HG03354 (cell line): Measurements from ENCODE around the gene PLAAT2.
"Not testable (repeated sequence)": the region's sequence is repeated elsewhere in the genome, so short reads cannot be mapped to it uniquely, and the experiment has no call there.

Source experiments
- ATAC-seq: cut with Tn5 transposase; IDR thresholded peaks from one replicate; pipeline ENCODE4 v1.9.1; 2021; ENCODE audit warnings: mild to moderate bottlenecking; ENCODE audit not compliant: unreplicated experiment, poor library complexity, severe bottlenecking

The PLAAT2 gene

GRCh38 chr11:63563201-63564055 is at the start of gene PLAAT2:
Gene PLAAT2, minus strand, starts transcription at chr11:63563379. Its CDS starts 55 bp downstream, at chr11:63563324.
- ATAC-seq, result no peak

- no peak for ATAC-seq
Observed at GRCh38 chr11:63612181-63612580, 49.0 kb upstream of the PLAAT2 start.

DNA sequence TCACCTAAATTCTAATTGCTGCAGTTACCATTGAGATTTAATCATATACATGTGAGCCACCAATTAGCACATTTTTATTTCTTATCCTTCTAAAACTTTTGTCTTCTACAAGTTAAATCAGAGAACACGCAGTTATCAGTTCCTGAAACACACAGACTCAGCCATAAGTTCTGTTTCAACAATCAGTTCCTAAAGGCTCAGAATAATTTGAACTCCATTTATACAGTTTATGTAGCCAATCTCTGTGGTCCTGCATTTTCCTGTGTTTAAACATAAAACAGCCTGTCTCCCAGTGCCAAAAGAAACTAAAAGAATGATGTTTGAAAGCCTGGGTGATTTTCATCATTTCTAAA is 48.2 kb upstream of the PLAAT2 start:
- ATAC-seq, result no peak

GRCh38 chr11:63610604-63611394 is 47.6 kb upstream of the PLAAT2 start:
- no peak for ATAC-seq

DNA sequence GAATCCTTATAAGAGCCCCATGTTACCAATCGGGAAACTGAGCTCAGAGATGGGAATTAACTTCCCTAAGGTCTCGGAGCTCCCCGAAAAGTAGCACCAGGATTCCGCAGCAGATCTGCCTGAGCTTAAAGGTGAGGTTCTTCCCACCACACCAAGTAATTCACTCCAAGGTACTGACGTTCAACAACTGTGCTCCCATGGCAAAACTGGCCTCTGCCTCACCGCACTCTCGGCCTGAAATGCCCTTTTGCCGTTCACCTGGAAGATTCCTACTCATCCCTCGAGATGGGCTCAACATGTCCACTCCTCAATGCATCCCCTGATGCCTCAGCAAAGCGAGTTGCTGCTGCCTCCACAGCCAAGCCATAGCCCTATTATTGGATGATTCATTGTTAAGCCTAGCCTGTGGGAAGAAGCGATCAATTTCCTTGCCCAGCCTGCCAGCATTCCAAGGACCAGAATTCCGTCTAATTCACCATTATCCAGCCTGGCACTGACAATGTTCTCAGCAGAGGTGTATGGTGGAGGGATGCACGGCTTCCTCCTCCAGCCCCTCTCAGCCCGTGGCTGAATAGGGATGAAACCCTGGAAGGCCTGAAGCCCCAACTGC is 46.9 kb upstream of the PLAAT2 start:
- no peak for ATAC-seq

DNA sequence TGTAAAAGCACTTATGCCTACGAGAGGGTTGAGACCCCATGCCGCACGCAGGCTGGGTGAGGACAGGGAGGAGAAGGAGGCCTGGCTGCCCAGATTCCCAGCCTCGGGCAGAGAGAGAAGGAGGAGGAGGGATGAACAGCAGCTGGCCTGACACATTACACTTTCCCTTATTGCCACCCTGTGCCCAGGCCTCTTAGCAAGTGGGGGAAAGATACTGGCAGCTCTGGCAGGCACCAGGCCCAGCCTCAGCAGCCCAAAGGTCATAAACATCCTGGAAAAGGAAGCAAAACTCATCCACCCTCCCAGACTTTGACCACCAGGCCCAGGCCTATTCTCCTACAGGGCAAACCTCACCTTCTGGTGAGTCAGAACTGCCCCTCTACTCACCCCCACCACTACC is 46.4 kb upstream of the PLAAT2 start:
- no peak for ATAC-seq

DNA sequence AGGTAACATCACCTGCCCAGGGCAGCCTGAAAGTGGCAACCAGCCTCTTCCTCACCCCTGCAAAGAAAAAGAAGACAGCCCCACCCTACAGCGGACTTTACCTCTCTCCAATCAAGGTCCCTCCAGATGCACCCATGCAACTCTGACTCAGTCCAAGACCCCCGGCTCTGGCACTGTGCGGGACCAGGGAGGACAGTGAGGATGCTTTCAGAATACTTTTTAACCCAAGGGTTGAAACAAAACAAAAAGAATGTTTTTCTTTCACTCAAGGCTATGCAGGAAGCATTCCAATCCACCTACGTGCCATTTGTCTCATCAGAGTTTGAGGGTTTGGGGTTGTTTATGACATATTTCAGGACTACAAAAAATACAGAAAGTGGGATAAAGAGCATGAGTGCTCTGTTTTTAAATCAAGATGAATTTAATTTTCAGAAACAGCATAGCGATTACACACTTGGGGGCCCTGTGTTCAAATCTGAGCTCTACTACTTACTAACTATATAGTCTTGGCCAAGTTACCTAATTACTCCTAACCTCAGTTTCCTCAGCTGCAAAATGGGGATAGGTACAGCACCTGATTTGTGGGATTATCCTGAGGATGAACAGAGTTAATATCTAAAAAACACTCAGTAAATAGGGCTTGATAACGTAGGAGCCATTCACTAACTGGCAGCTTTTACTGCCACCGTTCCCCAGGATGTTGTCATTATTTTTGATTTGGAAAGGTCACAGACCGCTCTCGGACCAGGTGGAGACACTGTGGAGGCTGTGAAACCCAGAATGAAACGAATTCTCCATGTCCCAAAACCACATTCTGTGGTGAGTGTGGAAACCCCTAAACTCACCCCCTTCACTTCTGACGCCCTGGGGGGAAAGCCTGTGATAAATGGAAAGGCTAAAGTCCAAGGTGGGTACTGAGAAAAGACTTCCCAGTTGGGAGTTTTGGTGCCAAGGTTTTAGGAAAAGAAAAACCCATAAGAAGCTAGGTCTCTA is 45.5 kb upstream of the PLAAT2 start:
- no peak for ATAC-seq

- ATAC-seq, result no peak
Observed at GRCh38 chr11:63603180-63603518, 40.0 kb upstream of the PLAAT2 start.

GRCh38 chr11:63602290-63603179 is 39.4 kb upstream of the PLAAT2 start:
- ATAC-seq, result not testable (repeated sequence)

DNA sequence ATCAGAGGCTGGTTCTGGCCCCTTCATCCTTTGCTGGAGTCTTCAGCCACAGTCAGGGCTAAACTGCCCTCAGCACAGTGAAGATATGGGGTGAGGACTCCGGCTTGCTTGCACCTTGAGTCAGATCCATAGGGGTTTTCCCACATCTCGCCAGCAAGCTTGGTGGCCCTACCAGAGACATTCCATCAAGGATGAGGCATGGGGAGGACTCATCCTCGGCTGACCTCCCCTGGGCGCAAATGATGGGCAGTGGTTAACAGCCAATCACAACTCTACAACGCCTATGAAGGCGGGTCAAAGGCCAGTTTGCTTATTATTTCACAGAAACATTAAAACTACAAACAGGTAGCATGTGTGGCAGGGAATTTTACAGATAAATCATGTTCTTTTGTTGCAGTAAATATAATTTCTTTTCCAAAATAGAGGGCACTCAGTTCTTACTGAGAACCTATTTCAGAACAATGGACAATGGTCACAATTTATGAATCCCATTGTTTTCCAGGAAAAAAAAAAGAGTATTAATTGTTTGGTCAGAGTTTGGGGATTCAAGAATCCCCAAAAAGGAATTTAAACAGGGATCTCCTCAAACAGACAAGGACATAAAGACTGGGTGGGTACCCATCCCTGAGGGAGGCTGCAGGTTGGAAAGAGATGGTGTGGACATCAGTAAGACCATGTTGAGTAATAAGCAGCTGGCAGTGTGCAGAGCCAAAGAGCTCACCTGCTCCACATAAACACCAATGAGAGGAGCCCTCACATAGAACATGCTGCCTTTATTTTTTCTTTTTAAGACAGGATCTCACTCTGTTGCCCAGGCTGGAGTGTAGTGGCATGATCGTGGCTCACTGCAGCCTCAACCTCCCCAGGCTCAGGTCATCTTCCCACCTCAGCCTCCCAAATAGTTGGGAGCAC is 36.3 kb upstream of the PLAAT2 start:
- no peak for ATAC-seq

DNA sequence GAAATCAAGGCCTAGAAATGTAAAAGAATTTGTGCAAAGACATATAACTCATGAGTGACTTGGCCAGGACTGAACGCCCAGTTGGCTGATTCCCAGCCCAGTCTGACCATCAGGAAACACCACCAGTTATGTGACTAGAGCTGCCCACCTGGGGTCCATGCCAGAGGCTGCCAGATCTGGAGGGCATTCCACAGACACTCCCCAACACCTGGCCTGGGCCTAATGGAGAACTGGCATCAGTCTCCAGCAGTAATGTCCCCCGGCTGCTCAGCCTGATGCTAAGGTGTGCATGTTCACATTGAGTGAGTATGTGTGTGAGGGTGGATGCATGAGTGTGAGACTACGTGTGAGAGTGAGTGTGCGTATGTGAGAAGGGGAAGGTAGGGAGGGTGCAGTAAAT is 35.4 kb upstream of the PLAAT2 start:
- no peak for ATAC-seq

GRCh38 chr11:63595296-63595695 is 32.1 kb upstream of the PLAAT2 start:
- ATAC-seq, result no peak

DNA sequence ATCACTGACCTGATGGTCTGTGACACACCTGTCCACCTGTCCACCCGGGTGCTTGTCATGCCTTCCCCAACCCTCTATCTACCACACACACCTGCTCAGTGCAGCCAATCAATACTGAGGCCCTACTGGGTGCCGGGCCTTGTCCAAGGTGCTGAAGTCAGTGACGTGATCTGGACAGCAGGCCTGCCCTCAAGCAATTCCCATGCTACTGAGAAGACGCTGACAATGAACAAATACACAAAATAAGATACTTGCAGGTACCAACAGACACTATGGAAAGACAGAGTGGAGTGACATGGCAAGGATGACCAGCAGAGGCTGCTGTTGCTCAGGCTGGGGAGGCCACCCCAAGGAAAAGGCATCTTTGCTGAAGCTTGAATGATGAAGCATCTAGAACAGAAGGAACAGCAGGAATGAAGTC is 29.8 kb upstream of the PLAAT2 start:
- ATAC-seq, result no peak

DNA sequence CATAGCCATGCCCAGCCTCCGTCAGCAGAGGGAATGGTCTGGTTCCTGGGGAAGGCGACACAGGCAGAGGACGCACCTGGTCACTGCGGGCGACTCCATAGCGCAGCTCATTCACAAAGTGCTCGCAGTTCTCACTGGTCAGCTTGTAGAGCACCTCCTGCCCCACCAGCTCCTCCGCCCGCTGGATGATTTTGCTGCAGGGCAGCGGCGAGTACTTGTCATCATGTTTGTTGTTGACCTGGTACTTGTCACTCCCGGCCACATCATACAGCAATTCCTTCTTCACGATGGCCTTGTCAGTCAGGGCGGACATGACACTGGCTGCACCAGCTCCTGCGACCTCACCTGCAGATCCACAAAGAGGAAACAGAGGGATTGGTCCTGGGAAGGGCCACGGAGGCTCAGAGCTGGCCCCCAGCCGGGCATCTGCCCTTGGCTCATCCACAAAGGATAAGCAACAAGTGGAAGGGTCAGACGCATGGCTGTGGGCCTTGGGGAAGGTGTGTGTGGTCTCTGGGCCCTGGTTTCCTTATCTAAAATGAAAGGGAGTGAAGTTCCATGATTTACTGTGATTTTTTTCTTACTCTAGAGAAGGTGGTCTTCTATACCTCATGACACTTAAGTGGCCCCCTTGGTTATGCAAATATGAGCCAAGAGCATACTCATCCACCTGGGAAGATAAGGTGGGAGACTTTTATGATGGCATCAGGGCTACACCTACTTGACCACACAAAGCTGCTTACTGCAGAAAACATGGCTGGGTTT is 27.0 kb upstream of the PLAAT2 start:
- no peak for ATAC-seq

DNA sequence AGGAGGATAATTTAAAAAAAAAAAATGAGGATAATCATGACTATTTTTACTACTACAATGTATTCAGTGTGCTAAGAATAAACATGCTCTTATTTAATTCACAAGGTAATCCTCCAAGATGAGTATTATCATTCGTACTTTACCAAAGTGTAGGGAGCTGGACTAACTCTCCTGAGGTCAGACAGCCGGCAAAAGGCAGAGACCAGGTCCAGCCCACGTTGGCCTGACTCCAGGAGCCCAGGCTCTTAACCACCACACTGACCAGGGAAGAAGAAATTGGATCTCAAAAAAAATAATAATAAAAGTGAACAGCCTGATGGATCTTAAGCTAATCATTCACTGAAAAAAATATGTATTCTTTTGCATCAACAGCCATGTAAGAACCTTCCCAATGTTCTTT is 25.8 kb upstream of the PLAAT2 start:
- ATAC-seq, result no peak

DNA sequence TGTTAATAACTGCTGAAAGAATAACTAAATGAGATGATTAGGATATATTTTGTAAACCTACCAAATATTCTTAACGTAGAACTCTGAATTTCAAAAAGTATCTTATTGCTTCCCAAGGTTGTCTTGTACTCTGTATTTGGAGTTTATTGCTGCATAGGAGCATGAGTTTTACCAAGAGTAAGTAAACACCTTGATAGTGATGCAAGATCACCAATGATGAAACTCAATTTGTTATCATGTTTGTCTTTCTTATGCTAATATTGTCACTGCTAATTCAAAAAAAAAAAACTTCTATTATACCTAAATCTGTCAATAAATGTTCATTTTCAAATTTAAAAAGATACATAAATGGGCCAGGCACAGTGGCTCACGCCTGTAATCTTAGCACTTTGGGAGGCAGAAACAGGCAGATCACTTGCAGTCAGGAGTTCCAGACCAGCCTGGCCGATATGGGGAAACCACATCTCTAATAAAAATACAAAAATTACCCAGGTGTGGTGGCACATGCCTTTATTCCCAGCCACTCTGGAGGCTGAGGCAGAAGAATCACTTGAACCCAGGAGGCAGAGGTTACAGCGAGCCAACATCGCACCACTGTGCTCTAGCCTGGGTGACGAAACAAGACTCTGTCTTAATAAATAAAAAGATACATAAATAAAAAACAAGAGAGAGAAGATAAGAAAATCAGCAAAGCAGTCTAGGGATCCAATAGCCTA is 23.4 kb upstream of the PLAAT2 start:
- no peak for ATAC-seq

- ATAC-seq, result no peak
Observed at GRCh38 chr11:63583357-63583677, 20.1 kb upstream of the PLAAT2 start.
